Activated T-cell treated with anti-CD3 and anti-CD28 coated beads, Interleukin-2, amount 50 U/mL, for 24 hours (primary cell): Measurements from ENCODE around the gene C6orf62.
"Not testable (repeated sequence)": the region's sequence is repeated elsewhere in the genome, so short reads cannot be mapped to it uniquely, and the experiment has no call there.

Experiments used
- DNase-seq: peaks from one replicate; pipeline ENCODE4 v3.0.0-alpha.2; 2020
- H3K27ac Mint-ChIP-seq: 2 replicates; pipeline ENCODE4 v1.8.0; 2020; ENCODE audit warnings: mild to moderate bottlenecking, mixed read lengths
- H3K27me3 Mint-ChIP-seq: 2 replicates; pipeline ENCODE4 v1.8.0; 2020; ENCODE audit warnings: mixed read lengths
- H3K36me3 Mint-ChIP-seq: 2 replicates; pipeline ENCODE4 v1.8.0; 2020; ENCODE audit warnings: low read depth, mixed read lengths
- H3K4me1 Mint-ChIP-seq: 2 replicates; pipeline ENCODE4 v1.8.0; 2020; ENCODE audit warnings: low read depth, mixed read lengths
- H3K4me3 Mint-ChIP-seq: 2 replicates; pipeline ENCODE4 v1.8.0; 2020; ENCODE audit warnings: mild to moderate bottlenecking, moderate library complexity, mixed read lengths
- H3K9me3 Mint-ChIP-seq: 2 replicates; pipeline ENCODE4 v1.8.0; 2020; ENCODE audit warnings: mixed read lengths

The C6orf62 gene

GRCh38 chr6:24752917-24753492 is 34.1 kb upstream of the C6orf62 start:
- peaks cover 3% of the 10 kb centered on the region for H3K27me3 Mint-ChIP-seq
- no peaks in the 10 kb centered on the region for H3K36me3 Mint-ChIP-seq
- H3K4me1 Mint-ChIP-seq, result no peaks in the 10 kb centered on the region
- no peak overlapping the region for H3K27ac Mint-ChIP-seq
- DNase-seq, result no peak
- H3K9me3 Mint-ChIP-seq, result peaks cover 2% of the 10 kb centered on the region
- H3K4me3 Mint-ChIP-seq, result no peak overlapping the region

GRCh38 chr6:24752503-24752902 is 33.5 kb upstream of the C6orf62 start:
- H3K36me3 Mint-ChIP-seq, result no peaks in the 10 kb centered on the region
- no peak overlapping the region for H3K27ac Mint-ChIP-seq
- no peak for DNase-seq
- no peaks in the 10 kb centered on the region for H3K4me1 Mint-ChIP-seq
- H3K27me3 Mint-ChIP-seq, result peaks cover 3% of the 10 kb centered on the region
- H3K4me3 Mint-ChIP-seq, result no peak overlapping the region
- peaks cover 2% of the 10 kb centered on the region for H3K9me3 Mint-ChIP-seq

- not testable (repeated sequence) for H3K4me1 Mint-ChIP-seq, DNase-seq, H3K27me3 Mint-ChIP-seq, H3K9me3 Mint-ChIP-seq, H3K36me3 Mint-ChIP-seq, H3K27ac Mint-ChIP-seq, H3K4me3 Mint-ChIP-seq
These were observed 31.9 kb upstream of the C6orf62 start for GRCh38 chr6:24750878-24751277.

GRCh38 chr6:24749297-24749696 is 30.3 kb upstream of the C6orf62 start:
- Mint-ChIP-seq H3K4me1 (peaks cover 6% of the 10 kb centered on the region), H3K9me3 (peaks cover 1% of the 10 kb centered on the region), H3K27ac (no peak overlapping the region), H3K27me3 (peaks cover 3% of the 10 kb centered on the region), H3K4me3 (no peak overlapping the region), H3K36me3 (no peaks in the 10 kb centered on the region)
- DNase-seq, result no peak

GRCh38 chr6:24744911-24745310 is 26.0 kb upstream of the C6orf62 start:
- Mint-ChIP-seq H3K36me3 (no peaks in the 10 kb centered on the region), H3K27me3 (peaks cover 3% of the 10 kb centered on the region), H3K9me3 (no peaks in the 10 kb centered on the region), H3K4me1 (peaks cover 32% of the 10 kb centered on the region), H3K4me3 (no peak overlapping the region), H3K27ac (no peak overlapping the region)
- no peak for DNase-seq

- no peaks in the 10 kb centered on the region for H3K27me3 Mint-ChIP-seq
- no peaks in the 10 kb centered on the region for H3K9me3 Mint-ChIP-seq
- H3K36me3 Mint-ChIP-seq, result no peaks in the 10 kb centered on the region
- H3K4me3 Mint-ChIP-seq, result peak overlapping the region; percentile 55
- H3K27ac Mint-ChIP-seq, result peak overlapping the region; percentile 96
- peaks cover 32% of the 10 kb centered on the region for H3K4me1 Mint-ChIP-seq
- DNase-seq, result no peak
These were observed 25.0 kb upstream of the C6orf62 start for GRCh38 chr6:24743944-24744335.

- Mint-ChIP-seq H3K4me3 (peak overlapping the region; percentile 55), H3K4me1 (peaks cover 32% of the 10 kb centered on the region), H3K27me3 (no peaks in the 10 kb centered on the region), H3K9me3 (no peaks in the 10 kb centered on the region), H3K27ac (peak overlapping the region; percentile 96), H3K36me3 (no peaks in the 10 kb centered on the region)
- no peak for DNase-seq
These were observed 24.4 kb upstream of the C6orf62 start for GRCh38 chr6:24743265-24743943.

- Mint-ChIP-seq H3K27ac (peak overlapping the region; percentile 96), H3K4me3 (no peak overlapping the region)
- DNase-seq, result no peak
These were observed 23.3 kb upstream of the C6orf62 start for GRCh38 chr6:24742216-24742738.

GRCh38 chr6:24740861-24741260 is 21.9 kb upstream of the C6orf62 start:
- H3K27me3 Mint-ChIP-seq, result no peaks in the 10 kb centered on the region
- H3K27ac Mint-ChIP-seq, result no peak overlapping the region
- peaks cover 32% of the 10 kb centered on the region for H3K4me1 Mint-ChIP-seq
- H3K9me3 Mint-ChIP-seq, result no peaks in the 10 kb centered on the region
- H3K36me3 Mint-ChIP-seq, result no peaks in the 10 kb centered on the region
- no peak for DNase-seq
- no peak overlapping the region for H3K4me3 Mint-ChIP-seq

More at GRCh38 chr6:24742216-24742738, 23.3 kb upstream of the C6orf62 start:
- no peaks in the 10 kb centered on the region for H3K36me3 Mint-ChIP-seq
- no peaks in the 10 kb centered on the region for H3K27me3 Mint-ChIP-seq
- H3K4me1 Mint-ChIP-seq, result peaks cover 32% of the 10 kb centered on the region
- no peaks in the 10 kb centered on the region for H3K9me3 Mint-ChIP-seq

GRCh38 chr6:24738741-24739140 is 19.8 kb upstream of the C6orf62 start:
- peaks cover 24% of the 10 kb centered on the region for H3K4me1 Mint-ChIP-seq
- H3K9me3 Mint-ChIP-seq, result no peaks in the 10 kb centered on the region
- H3K36me3 Mint-ChIP-seq, result no peaks in the 10 kb centered on the region
- no peak for DNase-seq
- no peak overlapping the region for H3K27ac Mint-ChIP-seq
- no peaks in the 10 kb centered on the region for H3K27me3 Mint-ChIP-seq
- H3K4me3 Mint-ChIP-seq, result no peak overlapping the region

GRCh38 chr6:24734710-24735109 is 15.8 kb upstream of the C6orf62 start:
- DNase-seq, H3K27me3 Mint-ChIP-seq, H3K4me3 Mint-ChIP-seq, H3K36me3 Mint-ChIP-seq, H3K27ac Mint-ChIP-seq, H3K4me1 Mint-ChIP-seq: not testable (repeated sequence)
- peaks cover 10% of the 10 kb centered on the region for H3K9me3 Mint-ChIP-seq

GRCh38 chr6:24734166-24734565 is 15.2 kb upstream of the C6orf62 start:
- Mint-ChIP-seq H3K9me3 (peaks cover 10% of the 10 kb centered on the region), H3K4me3 (no peak overlapping the region), H3K27ac (no peak overlapping the region), H3K4me1 (peaks cover 4% of the 10 kb centered on the region), H3K36me3 (no peaks in the 10 kb centered on the region), H3K27me3 (no peaks in the 10 kb centered on the region)
- DNase-seq, result no peak

GRCh38 chr6:24731456-24732134 is 12.6 kb upstream of the C6orf62 start:
- H3K36me3 Mint-ChIP-seq, DNase-seq, H3K4me3 Mint-ChIP-seq, H3K4me1 Mint-ChIP-seq, H3K27ac Mint-ChIP-seq: not testable (repeated sequence)
- H3K9me3 Mint-ChIP-seq, result peaks cover 10% of the 10 kb centered on the region
- H3K27me3 Mint-ChIP-seq, result peaks cover 12% of the 10 kb centered on the region

GRCh38 chr6:24730653-24731052 is 11.7 kb upstream of the C6orf62 start:
- Mint-ChIP-seq H3K9me3 (peaks cover 10% of the 10 kb centered on the region), H3K27me3 (peaks cover 12% of the 10 kb centered on the region)
- DNase-seq, H3K36me3 Mint-ChIP-seq, H3K4me1 Mint-ChIP-seq, H3K4me3 Mint-ChIP-seq, H3K27ac Mint-ChIP-seq: not testable (repeated sequence)

- peaks cover 7% of the 10 kb centered on the region for H3K27me3 Mint-ChIP-seq
- no peak for DNase-seq
- no peak overlapping the region for H3K4me3 Mint-ChIP-seq
- H3K9me3 Mint-ChIP-seq, result no peaks in the 10 kb centered on the region
- peaks cover 30% of the 10 kb centered on the region for H3K36me3 Mint-ChIP-seq
- H3K27ac Mint-ChIP-seq, result peak overlapping the region; percentile 23
- peaks cover 13% of the 10 kb centered on the region for H3K4me1 Mint-ChIP-seq
These were observed 4.3 kb upstream of the C6orf62 start for GRCh38 chr6:24723270-24723669.
